GM12875 (cell line): ENCODE data around the gene GRID2.

Source experiments
- H3K4me3 ChIP-seq: one replicate; pipeline ENCODE4 v1.5.1; 2011; ENCODE audit warnings: low read depth, low read length, control low read depth
- TF ChIP-seq, protein P1 (sequence below): IDR thresholded peaks from 2 replicates; pipeline ENCODE4 v1.5.1; 2011; ENCODE audit warnings: low read depth, mild to moderate bottlenecking, control low read depth, inconsistent platforms, low read length, moderate library complexity, borderline replicate concordance; ENCODE audit not compliant: insufficient read depth

Gene GRID2

DNA sequence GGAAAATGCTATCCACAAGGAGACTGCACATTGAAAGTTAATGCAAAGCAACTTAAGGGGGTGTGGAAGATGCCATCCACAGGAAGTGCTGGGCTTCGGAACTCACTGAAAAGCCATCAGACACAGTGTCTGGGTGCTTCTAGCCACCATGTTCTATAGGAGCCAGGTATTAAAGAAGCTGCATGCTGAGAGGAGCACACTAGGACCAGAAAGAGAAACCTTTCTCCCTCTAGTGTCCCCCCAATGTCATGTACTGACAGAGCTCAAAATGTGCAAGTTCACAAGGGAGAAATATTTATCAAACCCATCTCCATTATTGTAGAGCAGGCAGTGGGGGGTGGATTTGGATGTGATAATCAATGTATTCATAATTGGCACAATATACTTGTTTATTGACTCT, 510.9 kb downstream of the GRID2 start:
- TF ChIP-seq, protein P1, sequence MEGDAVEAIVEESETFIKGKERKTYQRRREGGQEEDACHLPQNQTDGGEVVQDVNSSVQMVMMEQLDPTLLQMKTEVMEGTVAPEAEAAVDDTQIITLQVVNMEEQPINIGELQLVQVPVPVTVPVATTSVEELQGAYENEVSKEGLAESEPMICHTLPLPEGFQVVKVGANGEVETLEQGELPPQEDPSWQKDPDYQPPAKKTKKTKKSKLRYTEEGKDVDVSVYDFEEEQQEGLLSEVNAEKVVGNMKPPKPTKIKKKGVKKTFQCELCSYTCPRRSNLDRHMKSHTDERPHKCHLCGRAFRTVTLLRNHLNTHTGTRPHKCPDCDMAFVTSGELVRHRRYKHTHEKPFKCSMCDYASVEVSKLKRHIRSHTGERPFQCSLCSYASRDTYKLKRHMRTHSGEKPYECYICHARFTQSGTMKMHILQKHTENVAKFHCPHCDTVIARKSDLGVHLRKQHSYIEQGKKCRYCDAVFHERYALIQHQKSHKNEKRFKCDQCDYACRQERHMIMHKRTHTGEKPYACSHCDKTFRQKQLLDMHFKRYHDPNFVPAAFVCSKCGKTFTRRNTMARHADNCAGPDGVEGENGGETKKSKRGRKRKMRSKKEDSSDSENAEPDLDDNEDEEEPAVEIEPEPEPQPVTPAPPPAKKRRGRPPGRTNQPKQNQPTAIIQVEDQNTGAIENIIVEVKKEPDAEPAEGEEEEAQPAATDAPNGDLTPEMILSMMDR = no peak
- no peak overlapping the region for H3K4me3 ChIP-seq

DNA sequence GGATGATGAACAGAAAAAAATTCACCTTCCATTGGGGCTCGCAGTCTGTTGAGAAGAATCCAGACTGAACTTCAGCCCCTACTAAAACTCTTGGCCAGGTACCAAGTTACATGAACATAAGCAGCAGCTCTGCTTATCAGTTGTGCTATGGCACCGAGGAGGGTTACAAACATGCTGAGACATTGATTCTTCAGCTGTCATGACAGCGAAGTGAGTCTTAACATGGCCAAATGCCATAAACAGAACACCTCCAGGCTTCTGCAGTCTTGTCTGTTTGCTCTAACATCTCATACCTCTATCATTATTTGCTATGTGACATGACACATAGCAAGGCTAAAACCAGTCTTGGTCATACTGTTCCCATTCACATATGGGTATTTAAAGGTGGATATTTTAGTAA, 521.5 kb downstream of the GRID2 start:
- no peak overlapping the region for H3K4me3 ChIP-seq
- TF ChIP-seq, protein P1 = no peak

DNA sequence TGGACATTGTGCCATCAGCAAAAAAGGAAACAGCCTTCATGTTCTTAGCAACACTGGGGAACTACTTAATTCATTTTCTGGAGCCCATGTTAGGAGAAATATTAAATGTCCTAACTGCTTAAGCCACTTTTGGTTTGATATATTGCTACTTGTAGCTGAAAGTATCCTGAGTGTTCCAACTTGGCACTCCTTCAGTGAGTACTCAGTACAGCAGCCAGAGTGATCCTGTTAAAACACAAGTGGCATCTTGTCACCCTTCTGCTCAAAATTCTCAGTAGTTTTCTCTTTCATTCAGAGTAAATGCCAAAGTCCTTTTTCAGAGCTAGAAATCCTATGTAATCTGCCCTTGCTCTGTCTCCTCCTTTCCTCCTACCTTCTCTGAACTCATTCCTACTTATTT, 522.0 kb downstream of the GRID2 start:
- TF ChIP-seq, protein P1 = no peak
- H3K4me3 ChIP-seq = no peak overlapping the region

DNA sequence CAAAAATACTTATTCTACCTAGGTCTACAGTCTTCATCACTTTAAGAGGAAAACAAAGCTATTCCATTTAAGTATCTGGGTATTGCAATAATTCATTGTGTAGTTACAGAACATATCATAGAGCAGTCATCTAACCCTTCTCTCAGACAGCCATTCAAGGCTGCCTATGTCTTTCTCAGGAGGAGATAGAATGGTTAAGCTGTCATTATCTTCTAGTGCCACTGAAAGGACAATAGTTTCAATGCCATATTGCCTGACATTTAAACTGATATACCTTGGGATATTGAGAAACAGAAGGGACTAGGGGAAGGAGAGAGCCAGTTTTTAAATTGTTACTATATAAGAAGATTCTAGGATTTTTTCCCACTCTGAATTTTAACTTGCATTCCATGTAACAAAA, 527.0 kb downstream of the GRID2 start:
- TF ChIP-seq, protein P1 = no peak
- no peak overlapping the region for H3K4me3 ChIP-seq

DNA sequence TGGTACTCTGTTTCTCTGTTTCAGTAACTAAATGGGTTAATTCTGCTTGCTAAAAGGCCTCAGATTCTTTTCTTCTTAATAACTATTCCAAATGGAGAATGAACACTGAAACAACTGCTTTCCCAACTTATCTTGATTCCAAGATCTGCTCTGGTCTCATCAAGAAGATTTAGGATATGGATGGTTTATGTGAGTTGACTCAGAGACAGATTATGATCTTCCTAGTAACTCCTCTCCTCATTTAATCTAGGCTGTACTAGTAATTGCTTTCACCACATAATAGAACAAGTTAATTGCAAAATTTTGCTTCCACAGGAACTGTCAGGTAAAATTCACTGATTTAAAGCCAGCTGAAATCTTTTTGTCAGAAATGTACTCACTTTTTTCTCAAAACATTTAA, 537.1 kb downstream of the GRID2 start:
- TF ChIP-seq, protein P1 = no peak
- H3K4me3 ChIP-seq = no peak overlapping the region

DNA sequence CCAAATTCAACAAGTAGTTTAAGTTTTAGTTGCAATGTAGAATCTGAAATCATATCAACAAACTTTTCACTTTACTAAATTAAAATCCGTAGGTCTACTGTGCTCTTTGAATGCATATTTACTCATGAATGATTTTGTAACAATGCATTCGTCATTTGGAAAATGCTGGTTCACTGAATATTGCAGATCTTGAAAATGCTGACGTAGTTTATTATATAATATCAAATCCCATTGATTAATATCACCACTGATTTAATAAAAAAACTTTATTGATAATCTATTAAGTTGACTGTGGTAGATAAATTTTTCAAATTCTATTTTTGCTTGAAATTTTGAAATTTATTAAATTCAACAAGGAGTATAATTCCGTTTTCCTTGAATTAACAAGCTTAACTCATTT, 540.0 kb downstream of the GRID2 start:
- TF ChIP-seq, protein P1 = no peak
- no peak overlapping the region for H3K4me3 ChIP-seq

DNA sequence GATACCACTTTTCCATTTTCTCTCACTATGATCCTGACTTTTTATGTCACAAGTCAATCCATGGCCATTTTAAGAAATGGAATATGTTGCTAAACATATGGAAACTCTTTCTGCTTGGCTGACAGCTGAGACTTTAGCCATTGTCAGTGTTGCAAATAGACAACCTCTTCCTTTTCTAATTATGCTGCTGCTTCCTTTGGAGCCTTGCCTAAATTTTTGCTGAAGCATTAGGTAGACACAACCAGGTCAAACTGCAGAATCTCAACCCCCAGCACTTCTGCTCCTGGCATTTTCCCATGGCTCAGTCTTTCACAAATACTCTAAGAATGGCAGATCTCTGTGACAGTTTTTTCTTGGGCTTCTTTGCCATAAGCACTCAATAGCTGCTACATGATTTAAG, 543.3 kb downstream of the GRID2 start:
- H3K4me3 ChIP-seq = no peak overlapping the region
- TF ChIP-seq, protein P1 = no peak
